ENCODE results near the gene RGP1.

DNA sequence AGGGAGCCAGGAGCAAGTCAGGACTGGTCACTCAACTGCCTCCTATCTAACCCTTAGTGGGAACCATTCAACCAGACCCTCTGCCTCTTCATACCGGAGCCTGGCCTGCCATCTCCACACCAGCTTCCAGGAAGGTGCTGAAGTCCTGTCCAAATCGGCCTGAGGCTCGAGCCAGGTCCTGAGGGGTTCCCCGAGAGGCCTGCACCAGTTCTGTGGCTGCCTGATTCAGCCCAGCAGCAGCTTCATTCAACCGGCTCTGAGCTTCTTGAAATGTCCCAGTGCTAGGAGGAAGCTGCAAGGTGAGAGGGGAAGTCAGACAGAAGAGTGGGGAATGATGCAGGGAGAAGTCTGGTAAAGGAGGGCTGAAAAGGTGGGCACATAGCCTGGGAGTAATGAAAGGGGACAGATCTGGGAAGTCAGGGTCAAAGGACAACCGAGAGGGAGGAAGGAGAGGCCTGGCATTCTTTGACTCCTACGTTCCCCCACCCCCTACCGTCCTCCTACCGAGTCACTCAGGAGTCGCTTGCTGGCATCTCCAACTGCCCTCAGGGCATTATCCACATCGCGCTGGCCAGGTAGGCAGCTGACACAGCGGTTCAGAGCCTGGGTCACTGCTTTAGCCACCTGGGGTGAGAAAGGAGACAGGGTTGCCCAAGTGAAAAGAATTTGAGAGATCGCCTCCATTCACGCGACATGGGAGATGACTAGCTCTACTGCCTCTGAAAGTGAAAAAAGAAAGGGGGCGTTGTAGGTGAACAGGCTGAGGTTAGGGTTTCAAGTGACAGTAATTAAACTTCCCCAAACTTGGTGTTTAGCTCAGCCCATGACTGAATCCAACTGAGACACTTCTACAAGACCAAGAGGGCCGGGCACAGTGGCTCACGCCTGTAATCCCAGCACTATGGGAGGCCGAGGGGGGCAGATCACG lies 37.3 kb upstream of the RGP1 start:
- TF ChIP-seq CTCF (IDR thresholded peaks at IDR 0.05): no peak
- TF ChIP-seq EZH2 (IDR thresholded peaks at IDR 0.05): no peak
- no peak for TF ChIP-seq EZH2phosphoT487 (IDR thresholded peaks at IDR 0.05)

All from neural progenitor cell (in vitro differentiated cells).